Vagina (tissue), 2 donors: ENCODE measurements around the gene LRP11. TPM values are rescaled to one million over a fixed set of nuclear protein-coding genes. Genes with fewer than 3 reads are reported as not detected.

ENCODE experiments used
- DNase-seq, 2 donors: peaks; one replicate each; pipeline ENCODE4 v3.0.0-alpha.2; 2017; ENCODE audit errors: extremely low spot score in 2 of 2
- H3K27ac ChIP-seq: fragments of 200-600 bp; sonication (generic); one replicate; pipeline ENCODE4 v1.5.1; 2019
- H3K27me3 ChIP-seq: fragments of 200-600 bp; sonication (generic); one replicate; pipeline ENCODE4 v1.5.1; 2019
- H3K36me3 ChIP-seq, 2 donors: fragments of 200-600 bp; sonication (generic); one replicate each; pipeline ENCODE4 v1.5.1; 2017 to 2019
- H3K4me1 ChIP-seq: fragments of 200-600 bp; sonication (generic); one replicate; pipeline ENCODE4 v1.5.1; 2019
- H3K4me3 ChIP-seq, 2 donors: fragments of 200-600 bp; sonication (generic); 1 replicate in 1 of 2; 2 replicates in 1 of 2; pipeline ENCODE4 v1.5.1; 2016 to 2019
- H3K9me3 ChIP-seq: fragments of 200-600 bp; sonication (generic); one replicate; pipeline ENCODE4 v1.5.1; 2019
- POLR2A ChIP-seq, 2 donors: fragments of 450-650 bp; IDR thresholded peaks; one replicate each; pipeline ENCODE4 v1.6.1; 2017; ENCODE audit warnings: antibody characterized with exemption in 2 of 2, mild to moderate bottlenecking in 2 of 2, moderate library complexity in 2 of 2
- POLR2AphosphoS5 ChIP-seq, 2 donors: sonication (generic); formaldehyde crosslinking; IDR thresholded peaks; one replicate each; pipeline ENCODE4 v1.9.0; 2017; ENCODE audit warnings: antibody characterized with exemption in 2 of 2, mild to moderate bottlenecking in 2 of 2, low read depth in 1 of 2; ENCODE audit not compliant: insufficient read depth in 1 of 2
- intact Hi-C: fragments of 100-400 bp; cut with DNase I; formaldehyde crosslinking; loops from one replicate; pipeline ENCODE4 v1.15.1; 2023
- total RNA-seq: library from RNA; depleted of rRNA; stranded (reverse); fragments of >200 nt; gene quantifications from one replicate; pipeline ENCODE4 v1.2.3, GENCODE V29; 2016
- TF ChIP-seq, protein P1 (sequence below), 3 experiments: fragments of 450-650 bp in 2 of 3; fragments of 200-600 bp in 1 of 3; sonication (generic) in 1 of 3; IDR thresholded peaks; one replicate each; pipeline ENCODE4 v1.5.1; 2017 to 2019; ENCODE audit warnings: antibody characterized with exemption in 3 of 3, mild to moderate bottlenecking in 2 of 3, moderate library complexity in 2 of 3

The LRP11 gene
- total RNA-seq, 1 donor from 2014 or later, result 35.1 TPM

DNA sequence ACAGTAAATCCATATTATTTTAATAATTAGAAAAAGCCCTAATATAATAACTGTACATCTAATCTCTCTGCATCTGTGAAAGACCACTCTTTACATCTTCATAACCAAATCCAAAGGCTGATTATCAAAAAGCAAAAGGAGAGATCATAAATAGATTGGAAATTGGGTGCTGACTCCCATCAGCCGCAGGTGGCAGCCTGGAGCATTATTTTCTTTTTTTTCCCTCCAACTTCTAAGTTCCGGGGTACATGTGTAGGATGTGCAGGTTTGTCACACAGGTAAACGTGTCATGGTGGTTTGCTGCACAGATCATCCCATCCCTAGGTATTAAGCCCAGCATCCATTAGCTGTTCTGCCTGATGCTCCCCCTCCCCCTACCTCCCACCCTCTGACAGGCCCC is 30.5 kb downstream of the LRP11 start:
- H3K36me3 ChIP-seq, result peaks cover 0 to 9% of the 10 kb centered on the region in 2 donors
- H3K27me3 ChIP-seq, result no peaks in the 10 kb centered on the region
- no peaks in the 10 kb centered on the region for H3K9me3 ChIP-seq
- TF ChIP-seq POLR2A (IDR thresholded peaks at IDR 0.05) (no peak), POLR2AphosphoS5 (IDR thresholded peaks at IDR 0.05; ENCODE audit: insufficient read depth in 1 of 2, low read depth in 1 of 2) (no peak)
- TF ChIP-seq, protein P1, sequence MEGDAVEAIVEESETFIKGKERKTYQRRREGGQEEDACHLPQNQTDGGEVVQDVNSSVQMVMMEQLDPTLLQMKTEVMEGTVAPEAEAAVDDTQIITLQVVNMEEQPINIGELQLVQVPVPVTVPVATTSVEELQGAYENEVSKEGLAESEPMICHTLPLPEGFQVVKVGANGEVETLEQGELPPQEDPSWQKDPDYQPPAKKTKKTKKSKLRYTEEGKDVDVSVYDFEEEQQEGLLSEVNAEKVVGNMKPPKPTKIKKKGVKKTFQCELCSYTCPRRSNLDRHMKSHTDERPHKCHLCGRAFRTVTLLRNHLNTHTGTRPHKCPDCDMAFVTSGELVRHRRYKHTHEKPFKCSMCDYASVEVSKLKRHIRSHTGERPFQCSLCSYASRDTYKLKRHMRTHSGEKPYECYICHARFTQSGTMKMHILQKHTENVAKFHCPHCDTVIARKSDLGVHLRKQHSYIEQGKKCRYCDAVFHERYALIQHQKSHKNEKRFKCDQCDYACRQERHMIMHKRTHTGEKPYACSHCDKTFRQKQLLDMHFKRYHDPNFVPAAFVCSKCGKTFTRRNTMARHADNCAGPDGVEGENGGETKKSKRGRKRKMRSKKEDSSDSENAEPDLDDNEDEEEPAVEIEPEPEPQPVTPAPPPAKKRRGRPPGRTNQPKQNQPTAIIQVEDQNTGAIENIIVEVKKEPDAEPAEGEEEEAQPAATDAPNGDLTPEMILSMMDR (IDR thresholded peaks at IDR 0.05), result no peak
- no peaks in the 10 kb centered on the region for H3K4me1 ChIP-seq
- no peak overlapping the region for H3K27ac ChIP-seq
- intact Hi-C loops, result no loop called here
- no peak for DNase-seq
- no peak overlapping the region for H3K4me3 ChIP-seq

DNA sequence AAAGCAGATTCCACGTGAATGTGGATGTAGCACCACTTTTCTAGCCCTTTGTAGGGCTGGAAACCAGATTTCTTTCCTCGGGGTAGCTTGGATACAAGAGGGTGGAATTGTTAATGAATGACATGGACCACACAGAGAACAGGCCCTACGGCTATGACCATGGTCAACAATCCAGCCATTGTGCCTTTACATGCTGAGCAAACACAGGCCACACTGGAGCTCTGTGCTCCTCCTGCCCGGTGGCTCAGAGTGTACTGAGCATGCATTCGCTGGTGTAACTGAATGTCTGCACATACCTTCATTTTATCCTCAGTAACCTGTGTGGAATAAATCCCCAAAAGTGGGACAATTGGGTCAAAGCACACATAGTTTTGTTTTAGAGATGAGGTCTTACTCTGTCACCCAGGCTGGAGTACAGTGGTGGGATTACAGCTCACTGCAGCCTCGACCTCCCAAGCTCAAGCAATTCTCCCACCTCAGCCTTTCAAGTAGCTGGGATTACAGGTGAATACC is 32.8 kb downstream of the LRP11 start:
- peaks cover 0 to 9% of the 10 kb centered on the region in 2 donors for H3K36me3 ChIP-seq
- TF ChIP-seq POLR2A (IDR thresholded peaks at IDR 0.05) (no peak), POLR2AphosphoS5 (IDR thresholded peaks at IDR 0.05; ENCODE audit: insufficient read depth in 1 of 2, low read depth in 1 of 2) (no peak)
- TF ChIP-seq, protein P1 (IDR thresholded peaks at IDR 0.05), result no peak
- intact Hi-C loops, result no loop called here
- H3K27me3 ChIP-seq, result no peaks in the 10 kb centered on the region
- no peak overlapping the region for H3K27ac ChIP-seq
- no peak for DNase-seq
- no peaks in the 10 kb centered on the region for H3K4me1 ChIP-seq
- no peak overlapping the region for H3K4me3 ChIP-seq
- no peaks in the 10 kb centered on the region for H3K9me3 ChIP-seq

DNA sequence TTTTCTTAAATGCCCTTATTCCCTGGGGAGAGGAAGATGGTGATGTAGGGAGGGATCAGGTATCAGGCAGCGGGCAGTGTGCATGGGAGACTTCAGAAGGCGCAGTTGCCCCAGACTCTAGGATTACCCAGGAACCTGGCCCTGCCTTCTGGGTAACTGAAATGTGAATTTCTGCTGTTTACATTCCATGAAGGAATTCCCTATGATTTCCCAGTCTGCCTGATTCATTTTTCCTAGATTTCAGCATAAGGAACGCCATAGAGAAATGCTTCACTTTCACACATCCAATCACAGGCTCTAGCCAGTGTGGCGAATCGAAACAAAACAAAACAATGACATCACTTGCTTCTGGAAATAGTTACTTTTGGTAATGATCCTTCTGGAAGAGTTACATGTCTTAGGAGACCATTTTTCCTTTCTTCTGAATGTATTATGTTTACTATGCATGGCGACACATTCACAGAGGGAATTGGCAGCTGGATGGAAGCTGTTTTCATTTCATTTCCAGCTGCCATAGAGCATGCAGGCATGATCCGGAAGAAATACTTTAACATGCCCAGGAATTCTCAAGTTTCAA is 33.3 kb downstream of the LRP11 start:
- Histone ChIP-seq H3K9me3 (no peaks in the 10 kb centered on the region), H3K27ac (no peak overlapping the region), H3K4me3 (no peak overlapping the region), H3K4me1 (no peaks in the 10 kb centered on the region), H3K27me3 (no peaks in the 10 kb centered on the region), H3K36me3 (peaks cover 0 to 7% of the 10 kb centered on the region in 2 donors)
- TF ChIP-seq, protein P1 (IDR thresholded peaks at IDR 0.05), result no peak
- TF ChIP-seq POLR2A (IDR thresholded peaks at IDR 0.05) (no peak), POLR2AphosphoS5 (IDR thresholded peaks at IDR 0.05; ENCODE audit: insufficient read depth in 1 of 2, low read depth in 1 of 2) (no peak)
- DNase-seq, result no peak
- intact Hi-C loops, result no loop called here

DNA sequence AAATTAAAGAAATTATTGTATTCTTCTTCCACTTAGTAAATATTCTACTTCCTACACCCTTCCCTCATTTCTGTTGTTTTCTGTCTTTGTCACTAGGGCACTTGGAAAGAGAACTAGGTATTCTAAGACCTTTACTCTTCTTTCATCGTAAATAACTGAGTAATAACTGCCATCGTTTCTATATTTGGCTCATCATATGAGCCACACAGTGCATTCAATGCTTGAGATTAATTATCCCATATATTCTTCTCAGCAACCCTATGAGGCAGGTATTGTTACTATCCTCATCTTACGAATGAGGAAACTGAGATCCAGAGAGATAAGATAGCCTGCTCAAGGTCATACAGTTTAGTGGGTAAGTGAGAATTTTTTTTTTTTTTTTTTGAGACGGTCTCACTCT is 38.9 kb downstream of the LRP11 start:
- Histone ChIP-seq H3K27ac (no peak overlapping the region), H3K4me1 (no peaks in the 10 kb centered on the region), H3K27me3 (no peaks in the 10 kb centered on the region), H3K9me3 (no peaks in the 10 kb centered on the region), H3K4me3 (no peak overlapping the region), H3K36me3 (peaks cover 0 to 18% of the 10 kb centered on the region in 2 donors)
- TF ChIP-seq POLR2AphosphoS5 (IDR thresholded peaks at IDR 0.05; ENCODE audit: insufficient read depth in 1 of 2, low read depth in 1 of 2) (no peak), POLR2A (IDR thresholded peaks at IDR 0.05) (no peak)
- TF ChIP-seq, protein P1 (IDR thresholded peaks at IDR 0.05), result no peak
- no peak for DNase-seq
- intact Hi-C loops, result no loop called here

DNA sequence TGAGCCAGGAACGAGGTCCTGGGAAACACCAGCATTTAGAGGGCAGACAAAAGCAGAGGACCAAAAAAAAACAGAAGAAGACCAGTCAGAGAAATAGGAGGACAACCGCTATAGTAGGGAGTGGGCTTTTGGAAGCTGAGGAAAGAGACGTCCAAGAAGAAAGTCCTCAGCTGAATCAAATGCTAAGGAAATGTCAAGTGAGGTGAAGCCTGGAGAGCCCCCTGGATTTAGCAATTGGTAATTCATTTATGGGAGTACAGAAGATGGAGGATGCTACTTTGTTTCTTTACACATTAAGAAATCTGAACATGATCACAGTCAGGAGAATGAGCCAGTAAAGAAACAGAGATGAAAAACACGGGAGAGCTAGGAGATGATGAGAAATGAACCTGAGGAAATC is 41.1 kb downstream of the LRP11 start:
- Histone ChIP-seq H3K27me3 (no peaks in the 10 kb centered on the region), H3K4me3 (no peak overlapping the region), H3K27ac (no peak overlapping the region), H3K4me1 (no peaks in the 10 kb centered on the region), H3K36me3 (peaks cover 0 to 18% of the 10 kb centered on the region in 2 donors), H3K9me3 (no peaks in the 10 kb centered on the region)
- no peak for DNase-seq
- TF ChIP-seq, protein P1 (IDR thresholded peaks at IDR 0.05), result no peak
- TF ChIP-seq POLR2AphosphoS5 (IDR thresholded peaks at IDR 0.05; ENCODE audit: insufficient read depth in 1 of 2, low read depth in 1 of 2) (no peak), POLR2A (IDR thresholded peaks at IDR 0.05) (no peak)
- intact Hi-C loops, result no loop called here
